Epithelial cell of proximal tubule (primary cell): ENCODE results near the gene IL22RA1. TPM values are rescaled to one million over a fixed set of nuclear protein-coding genes. Genes with fewer than 3 reads are reported as not detected.

ENCODE experiments used
- DNase-seq: peaks from one replicate; pipeline ENCODE4 v3.0.0-alpha.2; 2011; ENCODE audit warnings: low read depth
- H3K4me3 ChIP-seq: 2 replicates; pipeline ENCODE4 v1.5.1; 2011; ENCODE audit warnings: low read depth, mild to moderate bottlenecking, low read length
- CTCF ChIP-seq: conservative IDR thresholded peaks from 2 replicates; pipeline ENCODE4 v1.5.1; 2012; ENCODE audit warnings: low read depth, mild to moderate bottlenecking, low read length
- total RNA-seq: library from RNA; depleted of rRNA; stranded (reverse); fragments of >200 nt; gene quantifications from 2 replicates; pipeline ENCODE4 v1.2.3, GENCODE V29; 2015

Gene IL22RA1
- total RNA-seq, 1 donor from 2014 or later = not detected

- no peak for DNase-seq
- no peak for TF ChIP-seq CTCF
- peak overlapping the region; percentile 67 for H3K4me3 ChIP-seq
These were observed 43.2 kb upstream of the IL22RA1 start for GRCh38 chr1:24186031-24186710.

GRCh38 chr1:24185076-24185475, 42.1 kb upstream of the IL22RA1 start:
- no peak for TF ChIP-seq CTCF
- DNase-seq = no peak
- H3K4me3 ChIP-seq = no peak overlapping the region

GRCh38 chr1:24182061-24182460, 39.1 kb upstream of the IL22RA1 start:
- DNase-seq = no peak
- TF ChIP-seq CTCF = no peak

GRCh38 chr1:24181619-24182018, 38.7 kb upstream of the IL22RA1 start:
- no peak for TF ChIP-seq CTCF
- no peak for DNase-seq
- H3K4me3 ChIP-seq = no peak overlapping the region

More at GRCh38 chr1:24182061-24182460, 39.1 kb upstream of the IL22RA1 start:
- no peak overlapping the region for H3K4me3 ChIP-seq

- DNase-seq = no peak
- TF ChIP-seq CTCF = no peak
- no peak overlapping the region for H3K4me3 ChIP-seq
These were observed 37.7 kb upstream of the IL22RA1 start for GRCh38 chr1:24180676-24181075.

GRCh38 chr1:24179251-24179840, 36.4 kb upstream of the IL22RA1 start:
- no peak for TF ChIP-seq CTCF
- no peak for DNase-seq
- no peak overlapping the region for H3K4me3 ChIP-seq

- DNase-seq = no peak
- no peak for TF ChIP-seq CTCF
- H3K4me3 ChIP-seq = no peak overlapping the region
These were observed 35.5 kb upstream of the IL22RA1 start for GRCh38 chr1:24178407-24178806.
